Fibroblast of mammary gland (primary cell): Measurements from ENCODE around the gene CTXND1.
"Not testable (repeated sequence)": the region's sequence is repeated elsewhere in the genome, so short reads cannot be mapped to it uniquely, and the experiment has no call there.

Experiments
- DNase-seq: peaks from one replicate; pipeline ENCODE4 v3.0.0-alpha.2; 2010; ENCODE audit warnings: low read depth
- H3K4me3 ChIP-seq: 2 replicates; pipeline ENCODE4 v1.5.1; 2011; ENCODE audit warnings: low read depth, mild to moderate bottlenecking, low read length, moderate library complexity; ENCODE audit not compliant: control insufficient read depth
- CTCF ChIP-seq: conservative IDR thresholded peaks from 2 replicates; pipeline ENCODE4 v1.5.1; 2011; ENCODE audit warnings: low read depth, low read length, inconsistent platforms; ENCODE audit not compliant: control insufficient read depth, insufficient read depth

Gene CTXND1

GRCh38 chr15:80252121-80252518, at the start of gene CTXND1:
Gene CTXND1, minus strand, starts transcription at chr15:80252213. Its CDS starts 50,264 bp downstream, at chr15:80201949.
- H3K4me3 ChIP-seq: no peak within 1 kb of the TSS
- no peak for DNase-seq
- no peak for TF ChIP-seq CTCF

- DNase-seq: no peak
- TF ChIP-seq CTCF: no peak
- no peak overlapping the region for H3K4me3 ChIP-seq
These were observed 49.5 kb upstream of the CTXND1 start for GRCh38 chr15:80301472-80301871.

GRCh38 chr15:80295777-80296176, 43.8 kb upstream of the CTXND1 start:
- not testable (repeated sequence) for H3K4me3 ChIP-seq, DNase-seq

- H3K4me3 ChIP-seq: no peak overlapping the region
- DNase-seq: no peak
- TF ChIP-seq CTCF: no peak
These were observed 40.1 kb upstream of the CTXND1 start for GRCh38 chr15:80292079-80292478.

- H3K4me3 ChIP-seq, DNase-seq: not testable (repeated sequence)
These were observed 38.9 kb upstream of the CTXND1 start for GRCh38 chr15:80290891-80291290.

GRCh38 chr15:80289528-80290495, 37.8 kb upstream of the CTXND1 start:
- no peak overlapping the region for H3K4me3 ChIP-seq
- TF ChIP-seq CTCF: no peak
- DNase-seq: no peak

GRCh38 chr15:80288131-80288530, 36.1 kb upstream of the CTXND1 start:
- no peak for DNase-seq
- no peak overlapping the region for H3K4me3 ChIP-seq
- no peak for TF ChIP-seq CTCF
